Neural crest cell (in vitro differentiated cells): ENCODE results near the gene DHX15. TPM values are rescaled to one million over a fixed set of nuclear protein-coding genes. Genes with fewer than 3 reads are reported as not detected.

Experiments used
- DNase-seq: peaks from one replicate; pipeline ENCODE4 v3.0.0; 2021; ENCODE audit warnings: low read depth, mixed read lengths, low spot score
- H3K27ac Mint-ChIP-seq: one replicate; pipeline ENCODE4 v1.8.0; 2021; ENCODE audit warnings: mild to moderate bottlenecking, mixed read lengths; ENCODE audit not compliant: unreplicated experiment
- H3K27me3 Mint-ChIP-seq: 2 replicates; pipeline ENCODE4 v1.8.0; 2021; ENCODE audit warnings: low read depth, mild to moderate bottlenecking, mixed read lengths
- H3K36me3 Mint-ChIP-seq: 2 replicates; pipeline ENCODE4 v1.8.0; 2021; ENCODE audit warnings: low read depth, mild to moderate bottlenecking, mixed read lengths
- H3K4me1 Mint-ChIP-seq: 2 replicates; pipeline ENCODE4 v1.8.0; 2021; ENCODE audit warnings: mixed read lengths
- H3K4me3 Mint-ChIP-seq: one replicate; pipeline ENCODE4 v1.8.0; 2021; ENCODE audit warnings: mild to moderate bottlenecking, mixed read lengths
- H3K9me3 Mint-ChIP-seq: 2 replicates; pipeline ENCODE4 v1.8.0; 2021; ENCODE audit warnings: mixed read lengths
- total RNA-seq: library from RNA; stranded (reverse); gene quantifications from 2 replicates; pipeline ENCODE4 v1.2.1, GENCODE V29; 2021
- TF ChIP-seq, protein P1 (sequence below): fragments of 200-600 bp; sonication (generic); conservative IDR thresholded peaks from 2 replicates; pipeline ENCODE4 v1.5.0; 2021; ENCODE audit warnings: antibody characterized with exemption, mild to moderate bottlenecking

The DHX15 gene
- total RNA-seq, 1 donor from 2014 or later = 240 TPM

GRCh38 chr4:24559889-24560288 is 24.5 kb downstream of the DHX15 start:
- Mint-ChIP-seq H3K27ac (no peak overlapping the region), H3K27me3 (no peaks in the 10 kb centered on the region), H3K36me3 (peaks cover 25% of the 10 kb centered on the region), H3K4me3 (no peak overlapping the region), H3K9me3 (peaks cover 10% of the 10 kb centered on the region), H3K4me1 (peaks cover 41% of the 10 kb centered on the region)
- DNase-seq = no peak
- TF ChIP-seq, protein P1, sequence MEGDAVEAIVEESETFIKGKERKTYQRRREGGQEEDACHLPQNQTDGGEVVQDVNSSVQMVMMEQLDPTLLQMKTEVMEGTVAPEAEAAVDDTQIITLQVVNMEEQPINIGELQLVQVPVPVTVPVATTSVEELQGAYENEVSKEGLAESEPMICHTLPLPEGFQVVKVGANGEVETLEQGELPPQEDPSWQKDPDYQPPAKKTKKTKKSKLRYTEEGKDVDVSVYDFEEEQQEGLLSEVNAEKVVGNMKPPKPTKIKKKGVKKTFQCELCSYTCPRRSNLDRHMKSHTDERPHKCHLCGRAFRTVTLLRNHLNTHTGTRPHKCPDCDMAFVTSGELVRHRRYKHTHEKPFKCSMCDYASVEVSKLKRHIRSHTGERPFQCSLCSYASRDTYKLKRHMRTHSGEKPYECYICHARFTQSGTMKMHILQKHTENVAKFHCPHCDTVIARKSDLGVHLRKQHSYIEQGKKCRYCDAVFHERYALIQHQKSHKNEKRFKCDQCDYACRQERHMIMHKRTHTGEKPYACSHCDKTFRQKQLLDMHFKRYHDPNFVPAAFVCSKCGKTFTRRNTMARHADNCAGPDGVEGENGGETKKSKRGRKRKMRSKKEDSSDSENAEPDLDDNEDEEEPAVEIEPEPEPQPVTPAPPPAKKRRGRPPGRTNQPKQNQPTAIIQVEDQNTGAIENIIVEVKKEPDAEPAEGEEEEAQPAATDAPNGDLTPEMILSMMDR = no peak

DNA sequence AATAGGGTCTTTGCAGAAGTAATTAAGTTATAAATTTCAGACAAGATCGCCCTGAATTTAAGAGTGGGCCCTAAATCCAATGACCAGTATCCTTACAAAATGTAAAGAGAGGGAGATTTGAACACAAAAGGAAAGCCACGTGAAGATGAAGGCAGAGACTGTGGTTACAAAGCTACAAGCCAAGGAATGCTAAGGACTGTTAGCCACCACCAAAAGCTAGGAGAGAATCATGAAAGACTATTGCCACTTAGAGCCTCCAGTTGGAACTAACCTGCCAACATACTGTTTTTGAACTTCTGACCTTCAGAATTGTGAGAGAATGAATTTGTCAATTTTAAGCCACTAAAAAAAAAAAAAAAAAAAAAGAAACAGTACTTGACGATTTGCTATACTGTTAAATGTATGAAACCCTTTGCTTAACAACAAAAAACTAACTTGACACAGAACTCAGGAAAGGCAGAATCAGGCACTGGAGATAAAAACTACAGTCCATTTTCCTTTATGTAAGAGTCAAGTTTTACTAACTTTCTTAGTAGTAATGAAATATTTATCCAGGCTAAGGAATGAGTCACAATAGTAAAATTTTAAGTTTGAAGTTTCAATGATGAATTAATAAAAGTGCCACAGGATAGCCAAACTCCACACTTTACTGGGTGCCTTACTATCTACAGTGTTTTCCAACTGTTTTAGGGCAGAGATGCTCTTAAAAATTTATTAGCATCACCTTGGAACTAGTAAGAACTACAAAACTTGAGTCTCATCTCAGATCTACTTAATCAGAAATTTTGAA is 25.1 kb downstream of the DHX15 start:
- peaks cover 7% of the 10 kb centered on the region for H3K9me3 Mint-ChIP-seq
- H3K27ac Mint-ChIP-seq = peak overlapping the region; percentile 2
- peaks cover 24% of the 10 kb centered on the region for H3K36me3 Mint-ChIP-seq
- no peaks in the 10 kb centered on the region for H3K27me3 Mint-ChIP-seq
- H3K4me1 Mint-ChIP-seq = peaks cover 37% of the 10 kb centered on the region
- DNase-seq = no peak
- TF ChIP-seq, protein P1 = no peak
- H3K4me3 Mint-ChIP-seq = no peak overlapping the region

DNA sequence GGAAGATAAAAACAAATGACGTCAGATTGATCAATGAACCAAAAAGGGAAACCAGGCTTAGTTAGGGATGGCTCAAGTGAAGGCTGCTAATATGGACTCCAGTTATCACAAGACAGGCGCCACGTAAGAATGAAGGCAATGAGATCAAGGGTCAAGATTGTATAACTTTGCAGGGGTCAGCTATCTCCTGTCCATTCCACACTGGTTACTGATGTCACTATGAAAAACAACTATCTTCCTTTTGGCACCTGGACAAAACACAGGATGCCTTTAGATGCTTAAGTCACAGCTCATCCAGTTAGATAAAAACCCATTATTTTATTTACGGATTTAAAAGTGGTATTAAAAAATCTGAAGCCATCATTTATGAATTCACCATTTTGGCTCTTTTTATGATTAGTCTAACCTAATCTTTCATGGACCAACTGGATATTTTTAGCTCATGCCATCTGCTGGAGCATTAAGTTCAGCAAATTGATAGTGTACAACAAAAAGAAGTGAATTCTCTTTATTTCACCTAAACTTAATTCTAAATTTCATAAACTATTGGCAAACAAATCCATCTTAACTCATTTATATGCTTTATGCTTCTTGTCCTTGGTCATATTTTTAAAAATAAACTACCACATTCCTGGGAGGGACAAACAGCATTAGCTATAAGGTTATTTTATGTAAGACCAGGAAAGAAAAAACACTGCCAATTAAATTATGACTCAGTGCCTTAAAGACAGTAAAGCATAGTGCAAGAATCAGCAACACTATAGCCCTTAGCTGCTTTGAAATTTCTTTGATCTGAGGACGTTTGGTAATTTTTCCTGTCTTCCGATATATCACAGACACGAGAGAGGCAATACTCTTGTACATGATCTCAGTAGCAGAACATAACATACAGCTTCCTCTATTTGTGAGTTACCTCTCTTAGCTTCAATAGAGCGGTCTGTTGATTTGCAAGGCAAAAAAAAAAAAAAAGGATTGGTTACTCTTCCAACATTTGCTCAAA is 27.0 kb downstream of the DHX15 start:
- peaks cover 18% of the 10 kb centered on the region for H3K36me3 Mint-ChIP-seq
- no peak overlapping the region for H3K4me3 Mint-ChIP-seq
- no peak for DNase-seq
- H3K4me1 Mint-ChIP-seq = peaks cover 32% of the 10 kb centered on the region
- H3K27me3 Mint-ChIP-seq = no peaks in the 10 kb centered on the region
- peaks cover 3% of the 10 kb centered on the region for H3K9me3 Mint-ChIP-seq
- TF ChIP-seq, protein P1 = no peak
- H3K27ac Mint-ChIP-seq = no peak overlapping the region

DNA sequence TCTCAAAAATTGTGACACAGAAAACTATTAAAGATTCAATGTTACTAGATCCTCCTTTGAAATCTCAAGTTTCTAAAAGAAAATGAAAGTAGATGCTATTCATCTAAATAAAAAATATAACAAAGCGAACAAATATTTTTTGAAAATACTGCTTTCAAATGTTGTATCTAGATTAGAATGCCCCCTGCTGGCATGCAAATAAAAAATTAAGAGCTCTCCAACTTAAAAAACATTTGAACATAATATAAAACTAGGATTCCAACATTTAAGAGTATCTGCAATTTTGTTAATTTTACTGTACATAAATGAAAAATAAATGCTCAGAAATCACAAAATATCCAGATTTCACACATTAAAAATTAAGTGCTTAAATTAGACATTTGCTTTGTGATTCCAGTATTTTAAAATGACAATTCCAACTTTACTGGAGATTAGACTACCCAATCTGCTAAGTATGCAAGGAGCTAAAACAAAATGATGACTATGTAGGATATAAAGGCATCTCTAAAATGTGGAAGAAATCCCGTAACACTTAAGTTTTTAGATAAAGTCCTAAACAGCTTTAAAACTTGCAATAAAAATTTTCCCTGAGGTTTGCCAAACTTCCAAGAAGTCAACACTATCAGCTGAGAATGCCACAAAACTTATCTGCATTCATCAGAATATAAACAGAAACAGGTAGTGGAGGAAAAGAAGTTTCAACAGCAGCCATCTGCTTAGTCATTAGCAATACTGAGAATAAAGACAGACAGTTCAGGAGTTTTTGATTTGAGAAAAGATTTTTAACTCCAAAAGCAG is 32.7 kb downstream of the DHX15 start:
- no peaks in the 10 kb centered on the region for H3K9me3 Mint-ChIP-seq
- no peak overlapping the region for H3K27ac Mint-ChIP-seq
- DNase-seq = no peak
- TF ChIP-seq, protein P1 = peak; percentile 61
- no peak overlapping the region for H3K4me3 Mint-ChIP-seq
- peaks cover 5% of the 10 kb centered on the region for H3K36me3 Mint-ChIP-seq
- peaks cover 5% of the 10 kb centered on the region for H3K4me1 Mint-ChIP-seq
- H3K27me3 Mint-ChIP-seq = no peaks in the 10 kb centered on the region
